ENCODE results near the gene COL5A1.
"Not testable (repeated sequence)": the region's sequence is repeated elsewhere in the genome, so short reads cannot be mapped to it uniquely, and the experiment has no call there.

Gene COL5A1

GRCh38 chr9:134679616-134680392, 38.2 kb downstream of the COL5A1 start:
- no peak for DNase-seq

- no peak for DNase-seq
Observed at GRCh38 chr9:134680393-134681060, 38.9 kb downstream of the COL5A1 start.

- DNase-seq = no peak
Observed at GRCh38 chr9:134681061-134681661, 39.6 kb downstream of the COL5A1 start.

GRCh38 chr9:134682026-134682425, 40.4 kb downstream of the COL5A1 start:
- DNase-seq = no peak

- no peak for DNase-seq
Observed at GRCh38 chr9:134682651-134683364, 41.2 kb downstream of the COL5A1 start.

- DNase-seq = no peak
Observed at GRCh38 chr9:134683714-134684374, 42.2 kb downstream of the COL5A1 start.

GRCh38 chr9:134684375-134684723, 42.7 kb downstream of the COL5A1 start:
- no peak for DNase-seq

GRCh38 chr9:134684941-134685340, 43.3 kb downstream of the COL5A1 start:
- DNase-seq = not testable (repeated sequence)

- no peak for DNase-seq
Observed at GRCh38 chr9:134685784-134686183, 44.2 kb downstream of the COL5A1 start.

- DNase-seq = no peak
Observed at GRCh38 chr9:134686896-134687295, 45.3 kb downstream of the COL5A1 start.

- no peak for DNase-seq
Observed at GRCh38 chr9:134687556-134687955, 46.0 kb downstream of the COL5A1 start.

- no peak for DNase-seq
Observed at GRCh38 chr9:134688231-134688630, 46.6 kb downstream of the COL5A1 start.

GRCh38 chr9:134688661-134689320, 47.2 kb downstream of the COL5A1 start:
- DNase-seq = no peak

- no peak for DNase-seq
Observed at GRCh38 chr9:134689321-134690181, 47.9 kb downstream of the COL5A1 start.

- no peak for DNase-seq
Observed at GRCh38 chr9:134690301-134690751, 48.7 kb downstream of the COL5A1 start.

GRCh38 chr9:134690946-134691694, 49.5 kb downstream of the COL5A1 start:
- DNase-seq = no peak

- no peak for DNase-seq
Observed at GRCh38 chr9:134691695-134692572, 50.3 kb downstream of the COL5A1 start.

- no peak for DNase-seq
Observed at GRCh38 chr9:134692573-134692860, 50.9 kb downstream of the COL5A1 start.

GRCh38 chr9:134693011-134693410, 51.4 kb downstream of the COL5A1 start:
- DNase-seq = no peak
